GM18507 (cell line): ENCODE data around the gene PATE1.
"Not testable (repeated sequence)": the region's sequence is repeated elsewhere in the genome, so short reads cannot be mapped to it uniquely, and the experiment has no call there.

Experiments used
- DNase-seq: peaks from one replicate; pipeline ENCODE4 v3.0.0; 2011; ENCODE audit warnings: low read depth; ENCODE audit not compliant: insufficient read length; ENCODE audit errors: extremely low spot score
- FAIRE-seq: peaks from 2 replicates; lab custom pipeline; 2011; peaks lifted over from hg19 to GRCh38; lab: Jason Lieb, UNC

The PATE1 gene

GRCh38 chr11:125745979-125746378 lies at the start of gene PATE1:
PATE1 (plus strand) TSS chr11:125746279; CDS start chr11:125746305, 26 bp downstream.
- no peak for FAIRE-seq
- DNase-seq, result no peak

- no peak for DNase-seq
- no peak for FAIRE-seq
These were observed 45.0 kb upstream of the PATE1 start for GRCh38 chr11:125701018-125701610.

- no peak for DNase-seq
- FAIRE-seq, result no peak
These were observed 44.0 kb upstream of the PATE1 start for GRCh38 chr11:125701858-125702621.

GRCh38 chr11:125704686-125705085 lies 41.4 kb upstream of the PATE1 start:
- FAIRE-seq, DNase-seq: not testable (repeated sequence)

- no peak for FAIRE-seq
- no peak for DNase-seq
These were observed 25.3 kb upstream of the PATE1 start for GRCh38 chr11:125720781-125721180.

GRCh38 chr11:125724125-125724524 lies 22.0 kb upstream of the PATE1 start:
- no peak for FAIRE-seq

GRCh38 chr11:125728969-125729368 lies 17.1 kb upstream of the PATE1 start:
- DNase-seq (no peak), FAIRE-seq (no peak)

More at GRCh38 chr11:125724125-125724524, 22.0 kb upstream of the PATE1 start:
- DNase-seq, result no peak

- FAIRE-seq (no peak), DNase-seq (no peak)
These were observed 5.5 kb upstream of the PATE1 start for GRCh38 chr11:125740617-125741016.

GRCh38 chr11:125743681-125744080 lies 2.4 kb upstream of the PATE1 start:
- no peak for DNase-seq
- FAIRE-seq, result no peak

- no peak for FAIRE-seq
- DNase-seq, result no peak
These were observed 4.5 kb downstream of the PATE1 start for GRCh38 chr11:125750629-125751028.

- DNase-seq, result no peak
- no peak for FAIRE-seq
These were observed 10.0 kb downstream of the PATE1 start for GRCh38 chr11:125756050-125756449.

- FAIRE-seq (no peak), DNase-seq (no peak)
These were observed 16.4 kb downstream of the PATE1 start for GRCh38 chr11:125762445-125762844.

- DNase-seq (no peak), FAIRE-seq (no peak)
These were observed 17.4 kb downstream of the PATE1 start for GRCh38 chr11:125763483-125763882.

GRCh38 chr11:125766251-125766650 lies 20.2 kb downstream of the PATE1 start:
- DNase-seq (no peak), FAIRE-seq (no peak)

GRCh38 chr11:125768336-125769046 lies 22.4 kb downstream of the PATE1 start:
- FAIRE-seq, result no peak
- DNase-seq, result no peak

- DNase-seq (no peak), FAIRE-seq (no peak)
These were observed 24.5 kb downstream of the PATE1 start for GRCh38 chr11:125770583-125770982.

GRCh38 chr11:125772834-125773505 lies 26.9 kb downstream of the PATE1 start:
- FAIRE-seq, result no peak
- DNase-seq, result no peak

GRCh38 chr11:125773516-125773915 lies 27.4 kb downstream of the PATE1 start:
- DNase-seq, result no peak
- FAIRE-seq, result no peak

GRCh38 chr11:125777309-125777708 lies 31.2 kb downstream of the PATE1 start:
- DNase-seq, result no peak
- FAIRE-seq, result no peak

- DNase-seq (no peak), FAIRE-seq (no peak)
These were observed 32.6 kb downstream of the PATE1 start, which contains the start of gene PATE2 for GRCh38 chr11:125778728-125779127. PATE2 (minus strand) TSS chr11:125778828; CDS start chr11:125778773, 55 bp downstream.
